Umbilical cord (tissue), 2 donors: ENCODE results near the gene SCUBE2. TPM values are rescaled to one million over a fixed set of nuclear protein-coding genes. Genes with fewer than 3 reads are reported as not detected.

ENCODE experiments used
- DNase-seq: peaks from one replicate; pipeline ENCODE4 v3.0.0-alpha.2; 2015; ENCODE audit warnings: low spot score
- total RNA-seq: library from RNA; depleted of rRNA; stranded (reverse); fragments of >200 nt; gene quantifications from one replicate; pipeline ENCODE4 v1.2.3, GENCODE V29; 2014; ENCODE audit warnings: low replicate concordance; ENCODE audit not compliant: insufficient read depth

SCUBE2 gene
- total RNA-seq, 1 donor from 2014 or later, result 79.4 TPM

DNA sequence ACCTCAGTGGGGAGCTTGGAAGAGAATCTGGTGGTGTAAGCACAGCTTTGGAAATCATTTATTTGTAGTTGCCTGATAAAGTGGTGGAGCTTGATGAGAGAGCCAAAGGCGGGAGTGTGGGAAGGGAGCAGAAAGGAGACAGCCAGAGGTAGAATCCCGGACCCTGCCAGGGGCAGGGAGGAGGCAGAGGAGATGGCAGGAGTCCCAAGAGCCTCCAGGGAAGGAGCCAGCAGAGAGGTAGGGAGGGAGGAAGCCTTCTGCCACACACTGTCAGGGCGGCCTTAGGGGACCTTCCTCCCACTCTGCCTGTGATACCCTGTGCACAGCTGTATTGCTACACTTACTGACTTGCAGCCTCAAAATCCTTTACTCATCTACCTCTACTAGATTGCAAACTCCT is 15.4 kb downstream of the SCUBE2 start:
- DNase-seq, result no peak

- no peak for DNase-seq
These were observed 15.8 kb downstream of the SCUBE2 start for GRCh38 chr11:9075556-9075955.

- no peak for DNase-seq
These were observed 16.9 kb downstream of the SCUBE2 start for GRCh38 chr11:9074338-9075029.

DNA sequence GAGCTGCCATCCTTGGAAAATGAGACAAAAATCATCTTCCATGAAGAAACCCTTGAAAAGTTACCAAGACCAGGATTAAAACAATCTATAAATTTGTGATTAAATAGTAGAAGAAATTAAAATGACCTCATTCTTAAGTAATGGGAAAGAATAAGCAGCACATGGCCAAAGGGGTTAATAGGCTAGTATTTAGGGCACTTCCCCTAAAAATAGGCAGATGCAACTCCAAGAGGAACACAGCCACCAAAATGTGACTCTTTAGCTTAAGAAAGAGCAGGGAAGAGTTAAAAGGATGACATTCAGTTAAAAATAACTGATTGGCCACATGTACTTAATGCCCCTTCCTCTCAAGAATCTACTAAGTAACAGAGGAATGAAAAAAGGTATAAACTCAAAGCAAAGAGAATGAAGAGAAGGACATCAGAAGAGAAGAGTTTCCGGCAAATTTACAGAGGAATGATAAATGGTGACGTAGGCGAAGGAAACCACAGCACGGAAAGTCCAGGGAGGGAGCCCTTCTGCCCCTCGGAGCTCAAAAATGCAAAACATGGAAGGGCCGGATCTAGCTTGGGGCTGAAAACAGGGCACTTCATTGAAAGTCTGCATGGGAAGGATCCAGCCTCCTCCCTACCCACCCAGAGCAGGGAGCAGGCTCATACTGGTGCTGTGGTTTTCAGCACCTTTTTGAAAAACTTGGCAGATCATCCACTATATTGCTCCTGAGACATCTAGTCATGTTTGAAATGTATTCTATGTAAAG is 17.8 kb downstream of the SCUBE2 start:
- DNase-seq, result no peak

GRCh38 chr11:9072626-9073176 is 18.7 kb downstream of the SCUBE2 start:
- no peak for DNase-seq

- no peak for DNase-seq
These were observed 19.7 kb downstream of the SCUBE2 start for GRCh38 chr11:9071692-9072091.

GRCh38 chr11:9070749-9071491 is 20.5 kb downstream of the SCUBE2 start:
- DNase-seq, result no peak

DNA sequence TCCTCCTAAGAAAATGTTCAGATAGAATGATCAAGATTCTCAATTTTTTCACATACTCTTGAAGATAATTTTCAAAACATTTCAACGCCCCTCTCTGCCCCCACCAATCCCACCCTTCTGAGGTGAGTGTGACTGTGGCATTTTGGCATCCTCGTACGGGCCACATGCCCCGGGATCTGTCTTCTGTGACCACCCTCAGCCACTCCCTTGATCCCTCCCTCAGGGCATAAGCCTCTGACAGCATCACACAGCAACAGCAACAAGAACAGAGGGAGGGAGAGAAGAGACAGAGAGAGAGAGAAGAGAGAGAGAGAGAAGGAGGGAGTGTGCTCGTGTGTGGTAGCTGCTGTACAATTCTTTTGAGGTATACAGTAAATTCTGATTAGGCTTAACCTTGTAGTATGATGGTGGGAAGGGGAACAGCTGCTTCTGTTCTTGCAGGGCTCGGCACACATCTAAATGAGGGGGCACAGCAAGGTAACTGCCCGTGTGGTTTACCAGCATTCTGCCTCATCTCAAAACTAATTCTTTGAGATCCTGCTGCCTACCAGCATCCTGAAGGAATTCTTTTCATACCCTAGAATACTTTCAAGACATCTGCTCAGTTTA is 21.4 kb downstream of the SCUBE2 start:
- no peak for DNase-seq

DNA sequence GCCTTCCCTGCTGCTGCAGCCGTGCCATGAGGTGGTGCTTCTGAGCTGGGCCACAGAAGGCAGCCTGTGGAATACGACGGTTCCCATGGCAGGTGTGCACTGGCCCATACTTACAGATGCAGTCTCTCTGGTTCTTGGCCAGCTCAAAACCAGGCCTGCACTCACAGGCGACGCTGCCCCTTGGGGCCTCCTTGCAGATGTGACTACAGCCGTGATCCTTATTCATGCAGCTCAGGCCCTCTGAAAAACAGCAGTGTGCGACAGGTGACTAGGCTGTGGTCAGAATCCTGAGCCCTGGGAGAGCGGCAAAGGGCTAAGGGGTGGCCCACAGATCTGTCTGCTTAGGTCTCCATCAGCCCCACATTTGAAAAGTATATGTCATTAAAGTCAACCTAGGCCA is 22.1 kb downstream of the SCUBE2 start:
- no peak for DNase-seq

GRCh38 chr11:9066433-9066925 is 24.9 kb downstream of the SCUBE2 start:
- no peak for DNase-seq

- DNase-seq, result peak; percentile 34
These were observed 25.6 kb downstream of the SCUBE2 start for GRCh38 chr11:9065607-9066432.

DNA sequence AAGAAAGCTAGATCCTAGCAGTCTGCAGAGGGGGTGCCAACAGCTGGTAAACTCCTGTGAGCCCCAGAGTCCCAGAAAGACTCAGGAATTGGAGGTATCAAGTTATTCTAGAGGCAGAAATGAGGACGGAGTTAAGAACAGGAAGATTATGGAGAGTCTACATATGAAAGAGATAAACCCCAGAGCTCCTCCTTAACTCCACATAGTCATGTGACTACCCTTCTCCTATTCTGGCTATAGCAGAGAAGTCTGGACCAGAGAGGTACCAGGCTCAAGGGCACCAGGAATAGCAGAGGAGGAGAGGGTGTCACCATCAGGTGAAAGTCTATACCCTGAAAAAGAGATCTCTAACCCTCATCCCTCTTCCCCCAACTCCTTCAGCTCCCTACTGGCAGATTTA is 29.6 kb downstream of the SCUBE2 start:
- no peak for DNase-seq

- DNase-seq, result no peak
These were observed 30.7 kb downstream of the SCUBE2 start for GRCh38 chr11:9060700-9061111.

- no peak for DNase-seq
These were observed 32.0 kb downstream of the SCUBE2 start for GRCh38 chr11:9059406-9059805.

DNA sequence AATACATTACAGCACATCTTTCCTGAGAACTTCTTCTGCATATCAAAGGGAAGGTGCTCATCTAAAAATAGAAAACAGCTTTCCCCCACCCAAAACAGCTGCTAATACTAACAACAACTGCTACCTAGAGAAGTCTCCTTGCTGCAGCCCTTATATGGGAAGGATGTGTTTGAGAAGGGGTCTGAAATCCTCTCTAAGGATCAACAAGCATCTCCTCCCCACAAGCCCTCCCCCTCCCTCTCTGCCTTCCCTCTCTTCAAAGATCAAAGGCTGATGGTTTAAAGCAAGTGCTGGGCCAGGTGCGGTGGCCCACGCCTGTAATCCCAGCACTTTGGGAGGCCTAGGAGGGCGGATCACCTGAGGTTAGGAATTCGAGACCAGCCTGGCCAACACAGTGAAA is 33.5 kb downstream of the SCUBE2 start:
- DNase-seq, result no peak

DNA sequence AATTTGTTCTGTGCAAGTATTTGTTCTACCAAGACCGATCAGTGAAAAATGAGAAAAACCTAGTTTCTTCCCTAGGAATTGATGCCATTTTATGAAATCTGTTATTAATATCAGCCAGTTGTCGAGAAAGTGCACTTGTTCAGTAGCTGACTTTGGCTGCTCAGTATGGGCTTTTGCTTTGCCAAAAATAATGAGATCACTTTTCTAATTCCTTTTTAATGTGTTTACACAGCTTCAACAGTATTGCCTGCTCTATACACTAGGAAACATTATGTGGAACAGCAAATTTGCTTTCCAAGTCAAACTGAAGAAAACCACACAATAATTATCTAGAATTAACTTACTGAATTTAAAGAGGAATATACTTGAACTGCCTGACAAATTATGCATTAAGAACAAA is 34.4 kb downstream of the SCUBE2 start:
- no peak for DNase-seq

- no peak for DNase-seq
These were observed 34.9 kb downstream of the SCUBE2 start for GRCh38 chr11:9056467-9056866.

- DNase-seq, result no peak
These were observed 37.9 kb downstream of the SCUBE2 start for GRCh38 chr11:9053316-9054035.

DNA sequence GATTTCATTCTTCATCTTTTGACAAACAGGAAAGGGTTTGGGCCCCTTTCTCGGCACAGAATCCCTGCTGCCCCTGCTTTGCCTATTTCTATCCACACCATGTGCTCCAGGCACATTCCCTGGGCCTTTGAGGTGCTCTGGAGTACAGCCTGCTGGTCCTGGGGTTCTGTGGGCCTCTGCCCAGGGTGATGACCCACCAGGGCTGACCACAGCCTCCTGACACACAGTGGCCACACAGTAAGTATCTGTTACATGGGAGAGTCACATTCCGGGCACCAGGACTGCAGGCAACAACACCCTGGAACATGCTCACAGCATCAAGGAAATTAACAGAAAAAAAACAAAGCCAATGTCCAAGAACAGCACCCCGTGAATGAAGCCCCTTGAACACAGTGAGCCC is 39.1 kb downstream of the SCUBE2 start:
- no peak for DNase-seq

- no peak for DNase-seq
These were observed 41.4 kb downstream of the SCUBE2 start for GRCh38 chr11:9049959-9050358.
